H4 (cell line): ENCODE measurements around the gene PYGB. TPM values are rescaled to one million over a fixed set of nuclear protein-coding genes. Genes with fewer than 3 reads are reported as not detected.

ENCODE experiments used
- DNase-seq: peaks from one replicate; pipeline ENCODE4 v3.0.0-alpha.2; 2015; ENCODE audit warnings: low spot score
- total RNA-seq: library from RNA; depleted of rRNA; stranded (reverse); fragments of >200 nt; shearing (Covaris generic); gene quantifications from 2 replicates; pipeline ENCODE4 v1.2.3, GENCODE V29; 2014

Gene PYGB
- total RNA-seq, 1 experiment from 2014 or later: 39.4 TPM

- DNase-seq: no peak
Measured at GRCh38 chr20:25282796-25283195, 34.9 kb downstream of the PYGB start.

GRCh38 chr20:25283221-25283951, 35.5 kb downstream of the PYGB start:
- DNase-seq: no peak

- no peak for DNase-seq
Measured at GRCh38 chr20:25284131-25284601, 36.3 kb downstream of the PYGB start.

- no peak for DNase-seq
Measured at GRCh38 chr20:25285091-25285647, 37.3 kb downstream of the PYGB start.

- DNase-seq: no peak
Measured at GRCh38 chr20:25285856-25286798, 38.2 kb downstream of the PYGB start.

- no peak for DNase-seq
Measured at GRCh38 chr20:25286917-25287316, 39.0 kb downstream of the PYGB start.

- DNase-seq: no peak
Measured at GRCh38 chr20:25287631-25288290, 39.9 kb downstream of the PYGB start.

- no peak for DNase-seq
Measured at GRCh38 chr20:25288291-25289181, 40.7 kb downstream of the PYGB start.

GRCh38 chr20:25289886-25290597, 42.2 kb downstream of the PYGB start:
- no peak for DNase-seq

- DNase-seq: no peak
Measured at GRCh38 chr20:25290646-25291431, 43.0 kb downstream of the PYGB start.

- no peak for DNase-seq
Measured at GRCh38 chr20:25291432-25292133, 43.7 kb downstream of the PYGB start.

- no peak for DNase-seq
Measured at GRCh38 chr20:25292176-25292891, 44.4 kb downstream of the PYGB start.

GRCh38 chr20:25293507-25293906, 45.6 kb downstream of the PYGB start:
- no peak for DNase-seq

GRCh38 chr20:25293910-25294458, 46.1 kb downstream of the PYGB start:
- no peak for DNase-seq

- peak; percentile 43 for DNase-seq
Measured at GRCh38 chr20:25294459-25295385, 46.8 kb downstream of the PYGB start.

GRCh38 chr20:25295386-25296093, 47.7 kb downstream of the PYGB start:
- DNase-seq: no peak
